GM12891 (cell line): ENCODE results near the gene TBC1D1.

Experiments
- POLR2A ChIP-seq: IDR thresholded peaks from 2 replicates; pipeline ENCODE4 v1.6.1; 2011; ENCODE audit warnings: low read depth, low read length, control low read depth
- POLR2AphosphoS5 ChIP-seq: IDR thresholded peaks from 2 replicates; pipeline ENCODE4 v1.6.1; 2011; ENCODE audit warnings: low read depth, low read length, control low read depth
- TAF1 ChIP-seq: IDR thresholded peaks from 2 replicates; pipeline ENCODE4 v1.6.1; 2011; ENCODE audit warnings: low read depth, low read length, control low read depth

DNA sequence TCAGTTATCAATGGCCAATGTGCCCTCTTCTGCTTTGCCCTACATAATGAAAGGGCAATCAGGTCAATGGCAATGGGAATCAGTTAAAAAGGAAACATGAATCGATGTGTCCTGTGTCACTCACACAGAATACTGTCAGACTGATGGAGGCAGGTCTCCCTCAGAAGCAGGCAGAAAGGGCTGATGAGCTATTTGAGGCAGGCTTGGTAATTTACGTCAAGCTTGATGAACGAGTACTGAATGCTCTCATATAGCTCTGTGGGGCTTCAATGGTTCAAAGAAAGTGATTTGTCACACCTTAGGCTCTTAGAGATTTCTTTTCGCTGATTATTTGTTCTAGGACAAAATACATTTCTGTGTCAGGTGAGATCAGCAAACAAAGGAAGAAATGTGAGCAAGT lies 22.6 kb upstream of the TBC1D1 start:
- no peak for TF ChIP-seq POLR2A
- no peak for TF ChIP-seq POLR2AphosphoS5
- TF ChIP-seq TAF1: no peak
